Measurements from ENCODE around the gene PLEKHA6.

PLEKHA6 gene

GRCh38 chr1:204219971-204220616 lies 139.6 kb downstream of the PLEKHA6 start:
- no peak for TF ChIP-seq CTCF (IDR thresholded peaks at IDR 0.05)

GRCh38 chr1:204218552-204218951 lies 141.2 kb downstream of the PLEKHA6 start:
- TF ChIP-seq CTCF (IDR thresholded peaks at IDR 0.05) = no peak

DNA sequence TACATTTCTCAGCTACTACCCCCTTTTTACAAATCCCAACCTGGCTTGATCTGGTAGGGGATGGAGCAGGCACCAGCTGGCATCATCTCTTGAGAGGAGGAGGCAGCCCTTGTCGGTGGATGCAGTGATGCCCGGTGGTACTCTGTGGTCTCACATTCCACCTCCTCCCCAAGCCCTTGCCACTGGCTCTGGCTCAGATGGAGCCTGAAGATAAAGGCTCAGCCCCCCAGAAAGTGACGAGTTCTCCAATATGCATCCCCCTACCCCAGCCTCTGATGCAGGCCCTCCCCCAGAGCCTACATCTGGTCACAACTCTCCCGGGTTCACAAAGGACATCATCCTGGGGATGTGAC lies 142.1 kb downstream of the PLEKHA6 start:
- TF ChIP-seq CTCF (IDR thresholded peaks at IDR 0.05) = no peak

DNA sequence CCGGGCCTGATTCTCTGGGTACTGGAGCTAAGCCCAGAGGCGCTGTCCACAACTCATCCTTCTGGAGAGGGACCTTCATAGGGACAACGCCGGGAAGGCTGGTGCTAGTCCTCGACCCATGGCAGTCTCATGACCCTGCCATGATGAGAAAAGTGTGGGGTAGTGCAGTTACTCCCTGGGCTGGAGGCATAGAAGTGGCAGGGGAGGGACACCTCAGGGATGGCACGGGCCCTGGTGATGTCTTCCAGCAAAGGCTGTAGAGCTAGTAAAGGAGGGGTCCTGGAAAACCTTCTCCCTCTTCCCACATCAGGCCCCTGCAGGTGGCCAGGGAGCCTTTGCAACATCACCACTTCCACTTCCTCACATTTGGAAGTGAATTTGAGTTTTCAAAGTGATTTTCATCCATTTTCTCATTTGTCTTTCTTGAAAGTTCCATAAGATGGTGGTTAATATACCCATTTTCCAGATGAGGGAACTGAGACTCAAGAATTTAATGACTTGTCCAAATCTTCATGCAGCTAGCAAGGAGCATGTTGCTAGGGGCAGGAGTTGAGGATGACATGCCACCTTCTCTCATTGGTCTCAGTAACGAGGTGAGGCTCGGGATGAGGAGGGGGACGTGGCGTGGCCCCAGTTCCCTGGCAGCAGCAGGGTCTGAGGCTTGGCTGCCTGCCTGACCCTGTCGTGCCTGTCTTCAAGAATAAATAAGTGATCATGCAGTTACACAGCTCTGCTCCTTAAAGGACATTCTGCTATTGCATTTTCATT lies 142.7 kb downstream of the PLEKHA6 start:
- no peak for TF ChIP-seq CTCF (IDR thresholded peaks at IDR 0.05)

DNA sequence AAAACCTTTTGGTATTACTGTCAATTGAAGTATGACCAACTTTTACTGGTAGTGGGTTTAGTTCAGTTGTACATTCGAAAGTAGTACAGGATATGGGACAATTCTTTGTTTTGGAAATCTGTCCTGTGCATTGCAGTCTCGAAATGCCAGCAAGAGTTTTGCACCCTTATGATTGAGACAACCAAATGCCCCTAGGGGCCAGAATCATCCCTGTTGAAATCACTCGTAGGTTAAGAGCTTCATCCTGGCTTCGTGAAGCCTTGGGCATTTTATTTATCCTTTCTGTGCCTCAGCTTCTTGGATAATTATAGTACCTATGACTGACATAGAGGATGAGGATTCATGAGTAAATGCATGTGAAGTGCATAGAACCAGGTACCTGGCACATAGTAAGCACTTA lies 143.5 kb downstream of the PLEKHA6 start:
- TF ChIP-seq CTCF (IDR thresholded peaks at IDR 0.05) = no peak

- peak; percentile 97 for TF ChIP-seq CTCF (IDR thresholded peaks at IDR 0.05)
Observed at GRCh38 chr1:204213668-204214662, 145.8 kb downstream of the PLEKHA6 start, which contains the start of gene GOLT1A. Gene GOLT1A, minus strand, starts transcription at chr1:204213988. Its CDS starts 82 bp downstream, at chr1:204213906.

- no peak for TF ChIP-seq CTCF (IDR thresholded peaks at IDR 0.05)
Observed at GRCh38 chr1:204212715-204213114, 147.0 kb downstream of the PLEKHA6 start.
